K562 treated with DMSO at 1 percent for 12 hours (cell line): ENCODE measurements around the gene MCRIP1. TPM values are rescaled to one million over a fixed set of nuclear protein-coding genes. Genes with fewer than 3 reads are reported as not detected.

Experiments
- total RNA-seq: library from RNA; unstranded; fragments of 300-600 nt; gene quantifications from 2 replicates; pipeline ENCODE4 v1.2.3, GENCODE V29; 2022; ENCODE audit not compliant: insufficient read depth

MCRIP1 gene, protein sequence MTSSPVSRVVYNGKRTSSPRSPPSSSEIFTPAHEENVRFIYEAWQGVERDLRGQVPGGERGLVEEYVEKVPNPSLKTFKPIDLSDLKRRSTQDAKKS
- 192 and 316 TPM in 2 replicates for total RNA-seq

DNA sequence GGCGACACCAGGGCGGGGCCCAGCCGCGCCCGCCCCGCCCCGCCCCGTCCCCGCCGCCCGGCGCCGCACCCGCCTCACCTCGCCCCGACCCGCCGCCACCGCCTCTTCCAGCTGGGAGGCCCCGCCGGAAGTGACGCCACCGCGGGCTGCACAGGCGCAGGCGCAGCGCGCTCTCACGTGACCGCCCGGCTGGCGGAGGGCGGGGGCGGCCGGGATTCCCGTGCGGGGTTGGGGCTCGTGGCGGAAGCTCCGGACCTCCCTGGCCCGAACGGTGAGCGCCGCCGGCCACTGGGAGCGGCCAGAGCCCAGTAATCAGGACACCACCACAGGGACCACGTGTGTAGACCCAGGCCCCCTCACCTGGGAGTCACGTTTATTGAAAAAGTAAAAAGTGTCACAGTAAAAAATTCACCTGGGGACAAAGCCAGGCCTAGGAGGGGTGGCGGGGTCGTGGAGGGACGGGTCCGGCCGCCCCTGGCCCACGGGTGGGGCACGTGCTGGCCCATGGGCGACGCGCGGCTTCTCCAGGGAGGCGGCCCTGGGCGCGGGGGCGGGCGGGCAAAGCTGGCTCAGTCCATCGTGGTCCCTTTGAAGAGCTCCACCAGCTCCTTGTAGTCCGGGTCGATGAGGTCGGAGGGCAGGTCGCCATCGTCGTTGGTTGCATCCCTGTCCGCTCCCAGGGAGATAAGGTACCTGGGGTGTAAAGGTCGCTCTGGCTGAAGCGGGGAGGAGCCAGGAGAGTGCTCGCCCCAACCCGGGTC lies at the start of gene MCRIP1:
MCRIP1 (minus strand) TSS at position 132 of the 761 bp plus-strand sequence. CDS start 8,785 bp downstream, outside the sequence.

DNA sequence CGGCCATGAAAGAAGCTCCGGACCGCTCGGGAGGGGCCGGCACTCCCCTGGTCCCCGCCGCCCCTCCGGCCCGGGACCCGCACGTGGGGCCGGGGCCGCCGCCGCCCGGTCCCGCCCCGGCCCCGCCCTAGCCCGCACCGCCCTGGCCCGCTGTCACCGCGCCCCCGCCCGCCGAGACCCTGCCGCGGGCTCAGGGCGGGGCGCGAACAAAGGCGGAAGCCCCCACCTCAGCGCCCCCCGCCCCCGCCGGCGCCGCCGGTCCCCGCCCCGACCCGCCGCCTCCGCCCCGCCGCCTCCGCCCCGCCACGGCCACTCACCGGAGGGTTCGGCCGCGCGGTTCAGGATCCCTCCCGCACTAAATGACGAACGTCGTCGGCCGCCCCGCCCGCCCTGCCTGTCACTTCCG lies 37.9 kb upstream of the MCRIP1 start, which contains the start of gene ARHGDIA:
ARHGDIA (minus strand) TSS at position 357 of the 406 bp plus-strand sequence. CDS start 1,407 bp downstream, outside the sequence.

DNA sequence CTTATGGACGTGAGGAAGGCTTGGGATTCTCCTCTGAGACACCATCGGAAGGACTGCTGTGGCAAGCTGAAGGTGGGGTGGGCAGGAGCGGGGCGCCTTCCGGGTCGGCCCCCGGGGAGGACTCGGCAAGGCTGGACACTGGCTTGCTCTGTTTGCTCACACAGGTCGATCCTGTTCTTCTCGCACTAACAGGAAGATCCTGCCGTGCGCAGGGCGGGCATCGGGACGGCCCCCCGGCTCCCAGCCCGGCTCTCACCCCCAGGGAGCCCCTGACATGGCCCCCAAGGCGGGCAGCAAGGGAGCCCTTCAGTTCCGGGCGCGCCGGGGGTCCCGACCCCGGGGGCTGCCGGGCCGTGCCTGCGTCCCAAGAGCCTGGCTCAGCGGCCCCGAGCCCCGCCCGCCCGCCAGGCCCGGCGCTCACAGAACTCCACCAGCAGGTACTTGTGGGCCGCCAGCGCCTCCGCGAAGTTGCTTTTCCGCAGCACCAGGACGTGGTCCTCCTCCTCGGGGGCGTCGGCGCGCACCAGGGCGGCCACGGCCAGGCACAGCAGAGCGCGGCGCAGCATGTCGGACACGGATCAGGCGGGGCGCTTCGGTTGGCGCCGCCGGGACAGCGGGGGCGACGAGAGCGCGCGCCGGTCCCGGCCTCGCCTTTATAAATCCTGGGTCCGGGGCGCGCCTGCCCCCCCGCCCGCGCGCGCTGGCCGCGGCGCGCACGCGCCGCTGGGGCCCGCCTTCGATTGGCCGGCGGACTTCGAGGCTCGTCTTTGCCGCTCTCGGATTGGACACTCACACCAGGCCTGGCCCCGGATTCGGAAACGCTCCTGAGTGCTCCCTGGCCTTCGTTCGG lies 27.0 kb upstream of the MCRIP1 start, which contains the start of gene P4HB:
P4HB (minus strand) TSS at position 630 of the 850 bp plus-strand sequence; CDS start at position 566, 64 bp downstream.

DNA sequence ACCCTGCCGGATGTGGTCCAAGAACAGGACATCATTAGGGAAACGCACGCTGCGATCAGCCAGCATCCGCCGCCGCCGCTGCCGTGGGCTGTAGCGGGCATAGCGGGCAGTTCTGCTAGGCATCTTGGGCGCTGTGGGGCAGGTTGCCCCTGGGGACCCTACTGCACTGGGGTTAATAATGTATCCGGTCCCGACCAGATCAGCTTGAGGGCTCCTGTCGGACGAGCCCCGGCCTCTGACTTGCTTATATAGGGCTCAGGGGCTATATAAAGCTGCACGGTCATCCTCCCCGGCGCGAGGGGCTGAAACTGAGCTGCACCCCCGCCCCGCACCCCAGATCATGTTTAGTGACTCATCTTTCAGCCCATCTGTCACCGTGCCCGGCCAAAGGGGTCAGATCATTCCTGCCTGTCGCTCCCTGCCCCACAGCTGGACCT lies 1.8 kb upstream of the MCRIP1 start, which contains the start of gene PPP1R27:
PPP1R27 (minus strand) TSS at position 220 of the 437 bp plus-strand sequence; CDS start at position 123, 97 bp downstream.

DNA sequence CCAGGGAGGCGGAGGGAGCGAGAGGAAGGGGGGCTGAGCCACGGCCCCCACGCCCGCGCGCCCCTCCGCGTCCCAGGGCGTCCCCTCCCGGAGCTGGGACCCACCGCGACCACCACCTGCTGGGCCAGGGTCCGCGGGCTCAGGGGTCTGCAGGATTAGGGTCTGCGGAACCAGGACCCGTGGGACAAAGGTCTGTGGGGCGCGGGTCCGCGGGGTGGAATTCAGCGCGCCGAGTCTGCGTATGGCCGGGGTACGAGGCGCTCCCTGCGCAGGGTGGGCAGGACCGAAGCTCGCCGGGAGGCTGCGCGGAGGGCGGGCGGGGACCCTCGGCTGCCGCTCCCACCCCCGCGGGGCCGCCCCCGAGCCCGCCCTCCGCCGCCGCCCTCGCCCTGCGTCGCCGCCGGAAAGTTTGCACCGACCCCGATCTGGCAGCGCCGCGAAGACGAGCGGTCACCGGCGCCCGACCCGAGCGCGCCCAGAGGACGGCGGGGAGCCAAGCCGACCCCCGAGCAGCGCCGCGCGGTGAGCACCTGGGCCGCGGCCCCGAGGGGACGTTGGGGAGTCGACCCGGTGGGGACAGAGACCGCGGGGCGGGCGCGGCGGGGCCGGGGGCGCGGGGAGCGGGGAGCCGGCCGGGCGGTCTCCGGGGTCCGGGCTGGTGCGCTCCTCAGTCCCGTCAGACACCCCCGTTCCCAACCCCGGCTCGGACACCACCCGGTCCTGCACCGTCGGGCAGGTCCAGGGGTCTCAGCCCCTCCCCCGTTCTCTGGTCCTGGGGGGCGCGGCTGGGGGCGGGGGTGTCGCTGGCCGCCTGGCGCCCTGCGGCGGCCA lies 29.1 kb downstream of the MCRIP1 start, which contains the start of gene GCGR:
GCGR (plus strand) TSS at position 423 of the 831 bp plus-strand sequence. CDS start 4,869 bp downstream, outside the sequence.

Other genes starting within 250 kb of the MCRIP1 start
- 66.5 and 131 TPM in 2 replicates for gene NPLOC4, start 196.2 kb downstream of the MCRIP1 start, total RNA-seq
- gene TSPAN10, start 196.1 kb downstream of the MCRIP1 start, total RNA-seq, result 0.47 and 1.2 TPM in 2 replicates
- not detected in 2 replicates for gene PDE6G, start 176.7 kb downstream of the MCRIP1 start, total RNA-seq
- gene OXLD1, start 166.7 kb downstream of the MCRIP1 start, total RNA-seq, result 72.5 and 109 TPM in 2 replicates
- 28.5 and 31.3 TPM in 2 replicates for gene CCDC137, start 166.6 kb downstream of the MCRIP1 start, total RNA-seq
- gene ARL16, start 149.5 kb downstream of the MCRIP1 start, total RNA-seq, result 24.9 and 32.6 TPM in 2 replicates
- gene HGS, start 149.3 kb downstream of the MCRIP1 start, total RNA-seq, result 63.2 and 121 TPM in 2 replicates
- 72.5 and 114 TPM in 2 replicates for gene MRPL12, start 129.9 kb downstream of the MCRIP1 start, total RNA-seq
- gene SLC25A10, start 121.0 kb downstream of the MCRIP1 start, total RNA-seq, result 49.3 and 53.8 TPM in 2 replicates
- gene GCGR, start 29.1 kb downstream of the MCRIP1 start, total RNA-seq, result not detected in 2 replicates
- gene PPP1R27, start 1.8 kb upstream of the MCRIP1 start, total RNA-seq, result not detected in 2 replicates
- gene P4HB, start 27.2 kb upstream of the MCRIP1 start, total RNA-seq, result 670 and 837 TPM in 2 replicates
- gene ARHGDIA, start 38.0 kb upstream of the MCRIP1 start, total RNA-seq, result 219 and 311 TPM in 2 replicates
- 131 and 173 TPM in 2 replicates for gene ALYREF, start 58.3 kb upstream of the MCRIP1 start, total RNA-seq
- 460 and 768 TPM in 2 replicates for gene ANAPC11, start 58.4 kb upstream of the MCRIP1 start, total RNA-seq
- 3.1 and 4.4 TPM in 2 replicates for gene NPB, start 68.9 kb upstream of the MCRIP1 start, total RNA-seq
- 43.6 and 61.6 TPM in 2 replicates for gene PCYT2, start 78.1 kb upstream of the MCRIP1 start, total RNA-seq
- gene SIRT7, start 84.9 kb upstream of the MCRIP1 start, total RNA-seq, result 34.3 and 38.5 TPM in 2 replicates
- gene MAFG, start 94.4 kb upstream of the MCRIP1 start, total RNA-seq, result 45.0 and 63.6 TPM in 2 replicates
- gene PYCR1, start 104.0 kb upstream of the MCRIP1 start, total RNA-seq, result 170 and 175 TPM in 2 replicates
- not detected in 2 replicates for gene MYADML2, start 113.9 kb upstream of the MCRIP1 start, total RNA-seq
- 9.0 and 9.7 TPM in 2 replicates for gene NOTUM, start 127.9 kb upstream of the MCRIP1 start, total RNA-seq
- gene ASPSCR1, start 144.3 kb upstream of the MCRIP1 start, total RNA-seq, result 32.7 and 45.0 TPM in 2 replicates
- 108 and 156 TPM in 2 replicates for gene CENPX, start 189.6 kb upstream of the MCRIP1 start, total RNA-seq
- gene LRRC45, start 190.0 kb upstream of the MCRIP1 start, total RNA-seq, result 11.1 and 13.9 TPM in 2 replicates
- 58.4 and 82.9 TPM in 2 replicates for gene RAC3, start 198.4 kb upstream of the MCRIP1 start, total RNA-seq
- gene DCXR, start 204.4 kb upstream of the MCRIP1 start, total RNA-seq, result 273 and 376 TPM in 2 replicates
- gene RFNG, start 218.5 kb upstream of the MCRIP1 start, total RNA-seq, result 33.4 and 35.0 TPM in 2 replicates
- gene GPS1, start 218.6 kb upstream of the MCRIP1 start, total RNA-seq, result 118 and 137 TPM in 2 replicates
- 185 and 205 TPM in 2 replicates for gene DUS1L, start 232.5 kb upstream of the MCRIP1 start, total RNA-seq